IPS-20b (cell line): ENCODE results near the gene ZDBF2.
"Not testable (repeated sequence)": the region's sequence is repeated elsewhere in the genome, so short reads cannot be mapped to it uniquely, and the experiment has no call there.

ENCODE experiments used
- H3K27ac ChIP-seq: one replicate; pipeline ENCODE4 v1.5.1; 2013; ENCODE audit warnings: low read length
- H3K27me3 ChIP-seq: 2 replicates; pipeline ENCODE4 v1.6.1; 2013; ENCODE audit warnings: mild to moderate bottlenecking, low read length, inconsistent platforms; ENCODE audit not compliant: insufficient read depth
- H3K36me3 ChIP-seq: 2 replicates; pipeline ENCODE4 v1.6.1; 2013; ENCODE audit warnings: low read depth, mild to moderate bottlenecking, inconsistent platforms, low read length, moderate library complexity; ENCODE audit not compliant: insufficient read depth
- H3K4me1 ChIP-seq: 2 replicates; pipeline ENCODE4 v1.6.1; 2013; ENCODE audit warnings: mild to moderate bottlenecking, control low read depth, inconsistent platforms, low read length, moderate library complexity; ENCODE audit not compliant: insufficient read depth
- H3K4me3 ChIP-seq: 2 replicates; pipeline ENCODE4 v1.5.1; 2013; ENCODE audit warnings: mild to moderate bottlenecking, low read length, inconsistent platforms
- H3K9ac ChIP-seq: 2 replicates; pipeline ENCODE4 v1.6.1; 2013; ENCODE audit warnings: low read depth, mild to moderate bottlenecking, inconsistent platforms, low read length, moderate library complexity
- H3K9me3 ChIP-seq: 2 replicates; pipeline ENCODE4 v1.6.1; 2013; ENCODE audit warnings: mild to moderate bottlenecking, low read depth, low read length, inconsistent platforms; ENCODE audit not compliant: insufficient read depth

The ZDBF2 gene

GRCh38 chr2:206245265-206245672, 29.2 kb upstream of the ZDBF2 start:
- no peak overlapping the region for H3K27ac ChIP-seq

DNA sequence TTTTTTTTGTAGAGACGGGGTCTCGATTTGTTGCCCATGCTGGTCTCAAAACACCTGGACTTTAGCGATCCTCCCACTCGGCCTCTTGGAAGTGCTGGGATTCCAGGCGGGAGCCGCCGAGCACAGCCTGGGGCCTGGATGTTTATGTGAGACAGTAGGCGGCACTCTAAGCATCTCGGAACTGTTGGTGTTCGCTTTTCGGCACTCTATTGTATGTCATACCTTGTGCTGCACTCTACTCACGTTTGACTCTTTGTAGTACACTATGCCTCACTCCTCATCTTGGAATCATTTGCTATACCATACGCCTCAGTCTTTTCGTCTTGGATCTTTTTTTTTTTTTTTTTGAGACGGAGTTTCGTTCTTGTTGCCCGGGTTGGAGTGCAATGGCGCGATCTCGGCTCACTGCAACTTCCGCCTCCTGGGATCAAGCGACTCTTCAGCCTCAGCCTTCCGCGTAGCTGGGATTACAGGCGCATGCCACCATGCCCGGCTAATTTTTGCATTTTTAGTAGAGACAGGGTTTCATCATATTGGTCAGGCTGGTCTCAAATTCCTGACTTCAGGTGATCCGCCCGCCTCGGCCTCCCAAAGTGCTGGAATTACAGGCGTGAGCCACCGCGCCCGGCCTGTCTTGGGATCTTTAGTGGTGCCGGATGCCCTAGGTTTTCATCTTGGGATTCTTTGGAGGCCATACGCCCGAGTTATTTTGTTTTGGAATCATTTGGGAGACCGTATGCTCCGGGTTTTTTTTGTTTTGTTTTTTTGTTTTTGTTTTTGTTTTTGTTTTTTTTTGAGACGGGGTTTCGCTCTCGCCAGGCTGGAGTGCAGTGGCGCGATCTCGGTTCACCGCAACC, 24.2 kb upstream of the ZDBF2 start:
- Histone ChIP-seq H3K4me1 (no peaks in the 10 kb centered on the region), H3K27me3 (no peaks in the 10 kb centered on the region), H3K36me3 (no peaks in the 10 kb centered on the region), H3K27ac (no peak overlapping the region), H3K9ac (no peak overlapping the region), H3K4me3 (no peak overlapping the region), H3K9me3 (no peaks in the 10 kb centered on the region)

More at GRCh38 chr2:206245265-206245672, 29.2 kb upstream of the ZDBF2 start:
- Histone ChIP-seq H3K9me3 (no peaks in the 10 kb centered on the region), H3K4me3 (no peak overlapping the region), H3K9ac (no peak overlapping the region), H3K36me3 (no peaks in the 10 kb centered on the region), H3K27me3 (no peaks in the 10 kb centered on the region), H3K4me1 (no peaks in the 10 kb centered on the region)

- Histone ChIP-seq H3K9me3 (no peaks in the 10 kb centered on the region), H3K4me3 (no peak overlapping the region), H3K4me1 (no peaks in the 10 kb centered on the region), H3K27me3 (no peaks in the 10 kb centered on the region), H3K36me3 (no peaks in the 10 kb centered on the region), H3K27ac (no peak overlapping the region), H3K9ac (no peak overlapping the region)
Observed at GRCh38 chr2:206253125-206253776, 21.2 kb upstream of the ZDBF2 start.

DNA sequence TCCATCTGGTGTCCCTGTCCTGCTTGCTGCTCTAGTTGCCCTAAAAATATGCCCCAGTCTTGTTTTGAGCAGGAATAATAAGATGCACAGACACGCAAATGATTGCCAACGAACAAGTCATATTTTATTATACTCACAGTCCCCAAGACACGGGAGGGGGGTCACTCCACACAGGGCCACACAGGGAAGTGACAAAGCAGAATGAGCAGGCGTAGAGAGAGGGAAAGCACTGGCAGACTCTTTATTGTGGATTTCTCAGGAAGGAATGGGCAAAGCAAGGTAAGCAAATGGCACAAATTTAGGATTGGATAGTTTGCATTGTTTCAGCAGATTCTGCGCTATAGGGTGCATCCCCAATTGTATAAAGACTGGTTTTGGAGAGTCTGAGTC, 20.7 kb upstream of the ZDBF2 start:
- Histone ChIP-seq H3K36me3 (no peaks in the 10 kb centered on the region), H3K9me3 (no peaks in the 10 kb centered on the region), H3K9ac (no peak overlapping the region), H3K4me3 (no peak overlapping the region), H3K27ac (no peak overlapping the region), H3K4me1 (no peaks in the 10 kb centered on the region), H3K27me3 (no peaks in the 10 kb centered on the region)

- Histone ChIP-seq H3K4me1 (no peaks in the 10 kb centered on the region), H3K9ac (no peak overlapping the region), H3K9me3 (no peaks in the 10 kb centered on the region), H3K27me3 (no peaks in the 10 kb centered on the region), H3K4me3 (no peak overlapping the region), H3K27ac (no peak overlapping the region), H3K36me3 (no peaks in the 10 kb centered on the region)
Observed at GRCh38 chr2:206255003-206255402, 19.5 kb upstream of the ZDBF2 start.

DNA sequence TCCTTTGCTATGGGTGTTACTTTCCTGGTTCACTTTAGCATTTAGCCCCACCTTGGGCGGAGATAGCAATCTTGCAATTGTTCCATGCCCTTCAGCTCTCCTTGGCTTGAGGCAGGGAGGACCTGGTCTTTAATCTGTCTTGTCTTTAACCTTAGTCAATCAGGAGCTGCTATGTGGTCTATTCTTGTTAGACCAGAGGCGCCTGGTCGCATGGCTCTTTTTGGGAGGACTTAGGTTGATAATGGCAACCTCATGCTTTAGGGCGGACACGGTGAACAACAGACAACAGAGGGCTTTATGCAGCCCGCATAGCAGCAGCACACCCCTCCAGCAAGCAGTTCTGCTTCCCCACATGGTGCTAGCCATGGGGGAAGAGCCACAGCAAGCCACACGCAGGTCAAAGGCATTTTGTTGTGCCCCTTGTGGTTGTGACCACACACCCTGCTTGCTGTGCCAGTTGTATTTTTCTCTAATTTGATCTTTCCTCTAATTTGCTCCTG, 17.7 kb upstream of the ZDBF2 start:
- Histone ChIP-seq H3K36me3 (no peaks in the 10 kb centered on the region), H3K9ac (no peak overlapping the region), H3K27ac (no peak overlapping the region), H3K27me3 (no peaks in the 10 kb centered on the region), H3K4me1 (no peaks in the 10 kb centered on the region), H3K4me3 (no peak overlapping the region), H3K9me3 (no peaks in the 10 kb centered on the region)

- Histone ChIP-seq H3K4me3 (no peak overlapping the region), H3K4me1 (no peaks in the 10 kb centered on the region), H3K27me3 (no peaks in the 10 kb centered on the region), H3K36me3 (no peaks in the 10 kb centered on the region), H3K9me3 (no peaks in the 10 kb centered on the region), H3K9ac (no peak overlapping the region), H3K27ac (no peak overlapping the region)
Observed at GRCh38 chr2:206257350-206257749, 17.1 kb upstream of the ZDBF2 start.

GRCh38 chr2:206257861-206258260, 16.6 kb upstream of the ZDBF2 start:
- no peaks in the 10 kb centered on the region for H3K36me3 ChIP-seq
- no peak overlapping the region for H3K9ac ChIP-seq
- H3K9me3 ChIP-seq: no peaks in the 10 kb centered on the region
- H3K4me1 ChIP-seq: no peaks in the 10 kb centered on the region
- H3K27me3 ChIP-seq: no peaks in the 10 kb centered on the region
- no peak overlapping the region for H3K4me3 ChIP-seq
- H3K27ac ChIP-seq: no peak overlapping the region

GRCh38 chr2:206258615-206259014, 15.8 kb upstream of the ZDBF2 start:
- H3K27me3 ChIP-seq, H3K27ac ChIP-seq, H3K4me1 ChIP-seq, H3K36me3 ChIP-seq, H3K9me3 ChIP-seq, H3K9ac ChIP-seq, H3K4me3 ChIP-seq: not testable (repeated sequence)

DNA sequence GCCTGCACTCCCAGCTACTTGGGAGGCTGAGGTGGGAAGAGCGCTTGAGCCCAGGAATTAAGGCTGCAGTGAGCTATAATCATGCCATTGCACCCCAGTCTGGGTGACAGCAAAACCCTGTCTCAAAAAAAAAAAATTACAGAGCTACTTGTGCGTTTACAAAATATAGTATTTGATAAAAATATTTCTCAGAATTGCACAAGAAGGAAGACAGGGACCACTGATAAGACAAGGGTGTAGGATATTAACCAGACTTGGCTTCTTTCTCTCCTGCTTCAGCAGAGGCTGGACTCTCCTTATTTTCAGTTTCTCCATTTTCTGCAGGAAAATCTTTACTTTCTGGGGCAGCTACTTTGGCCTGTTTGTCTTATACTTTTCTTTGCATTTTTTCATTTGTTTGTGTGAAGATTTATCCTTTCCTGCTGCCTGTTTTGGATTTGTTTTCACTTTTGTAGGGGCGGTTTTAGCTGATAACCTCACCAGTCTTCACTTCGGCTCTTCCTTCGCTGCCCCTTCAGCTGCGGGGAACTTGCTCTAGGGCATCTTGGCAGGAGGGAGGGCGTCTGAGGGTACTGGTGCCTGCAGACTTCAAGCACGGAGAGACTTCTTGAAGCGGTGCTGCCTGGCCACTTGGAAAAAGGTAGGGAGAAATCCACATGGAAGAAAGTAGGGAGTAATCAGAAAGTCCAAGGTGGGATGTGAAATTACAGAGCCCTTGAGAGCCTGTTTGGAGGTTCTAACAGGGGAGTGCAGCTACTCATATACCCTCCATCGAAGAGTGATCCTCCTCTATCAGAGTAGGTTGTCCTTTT, 14.9 kb upstream of the ZDBF2 start:
- no peak overlapping the region for H3K4me3 ChIP-seq
- H3K9me3 ChIP-seq: no peaks in the 10 kb centered on the region
- 0 out of 2 replicates have a peak, but pooled peaks cover 6% of the 10 kb centered on the region for H3K27me3 ChIP-seq
- H3K9ac ChIP-seq: no peak overlapping the region
- H3K36me3 ChIP-seq: no peaks in the 10 kb centered on the region
- peaks cover 4% of the 10 kb centered on the region; the same call in 1 of the 2 replicates for H3K4me1 ChIP-seq
- H3K27ac ChIP-seq: no peak overlapping the region

DNA sequence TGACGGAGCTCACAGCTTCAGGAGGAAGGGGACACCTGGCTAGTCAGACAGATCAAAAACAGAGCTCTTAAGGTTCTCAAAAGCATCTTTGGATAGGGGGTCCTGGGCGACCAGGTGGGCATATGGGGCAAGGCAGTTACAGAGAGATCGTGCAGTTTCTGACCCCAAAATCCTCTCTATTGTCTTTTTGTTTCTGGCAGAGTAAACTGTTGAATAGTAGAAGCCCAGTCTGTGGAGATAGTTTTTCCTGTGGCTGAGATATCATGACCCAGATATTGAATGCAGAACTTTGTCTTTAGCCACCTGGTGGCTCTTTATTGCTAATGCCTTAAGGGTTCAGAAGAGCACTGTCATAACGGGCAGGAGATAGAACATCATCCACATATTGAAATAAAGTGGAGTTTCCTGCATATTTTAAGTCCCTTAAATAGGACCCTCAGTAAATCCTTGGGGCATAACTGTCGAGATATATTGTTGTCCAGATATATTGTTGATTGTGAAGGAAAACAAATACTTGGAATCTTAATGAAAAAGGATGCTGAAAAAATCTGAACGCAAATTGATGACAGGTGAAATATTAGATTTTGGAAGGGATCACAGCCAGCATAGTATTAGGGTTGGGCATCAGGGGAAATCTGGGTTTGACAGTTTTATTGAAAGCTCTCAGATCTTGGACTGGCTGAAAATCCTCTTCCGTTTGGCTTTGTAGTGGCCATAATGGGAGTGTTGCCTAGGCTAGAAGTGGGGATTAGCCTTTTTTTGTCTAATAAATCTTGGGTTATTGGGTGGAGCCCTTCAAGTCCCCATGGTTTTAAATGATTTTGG, 14.1 kb upstream of the ZDBF2 start:
- Histone ChIP-seq H3K27ac (no peak overlapping the region), H3K36me3 (no peaks in the 10 kb centered on the region), H3K27me3 (0 out of 2 replicates have a peak, but pooled peaks cover 6% of the 10 kb centered on the region), H3K9ac (no peak overlapping the region), H3K4me1 (peaks cover 4% of the 10 kb centered on the region; the same call in 1 of the 2 replicates), H3K4me3 (no peak overlapping the region), H3K9me3 (no peaks in the 10 kb centered on the region)
